ENCODE results near the gene PLA2G4B. TPM values are rescaled to one million over a fixed set of nuclear protein-coding genes. Genes with fewer than 3 reads are reported as not detected.

The PLA2G4B gene
- total and polyA plus RNA-seq, 2 donors (not counting 1 experiment from before 2014, with no cell fraction given), result 22.6 to 33.2 TPM

- H3K27ac Mint-ChIP-seq, result no peak overlapping the region
- no peak overlapping the region for H2AFZ ChIP-seq (ENCODE audit: insufficient read depth, low read depth, low read length, poor library complexity, severe bottlenecking)
- no peaks in the 10 kb centered on the region for H4K20me1 ChIP-seq (ENCODE audit: control insufficient read depth, insufficient read depth, low read length, poor library complexity, severe bottlenecking)
- peaks cover 19% of the 10 kb centered on the region for H3K4me1 Mint-ChIP-seq
- POLR2A ChIA-PET, result no interaction called here
- no peak for ATAC-seq (ENCODE audit: low read depth)
- no peak overlapping the region for H3K4me2 ChIP-seq (replicated peaks; ENCODE audit: low read depth, low read length, poor library complexity, severe bottlenecking)
- no peaks in the 10 kb centered on the region for H3K79me2 ChIP-seq (ENCODE audit: control insufficient read depth, insufficient read depth, low read length)
- intact Hi-C loops (cut with micrococcal nuclease), result no loop called here
- CTCF ChIA-PET, result interaction anchor here (1.0 to 5.1 kb wide), 3 partner anchors 12 to 25 kb away, joined by 4 to 35 read pairs (median 12); partner anchors contain the start of gene MAPKBP1
- H3K4me3 ChIP-seq (ENCODE audit: control extremely low read depth in 1 of 5, extremely low read depth in 1 of 5, insufficient read depth in 1 of 5, low read depth in 2 of 5, low read length in 4 of 5), result no peak overlapping the region
- peaks cover 3 to 9% of the 10 kb centered on the region in 2 donors for H3K4me1 ChIP-seq (ENCODE audit: control insufficient read depth in 2 of 2, insufficient read depth in 2 of 2, low read length in 2 of 2)
- H3K27me3 Mint-ChIP-seq, result no peaks in the 10 kb centered on the region
- TF ChIP-seq CTCF (IDR thresholded peaks at IDR 0.05), result no peak
- no peak for TF ChIP-seq EZH2 (IDR thresholded peaks at IDR 0.05; ENCODE audit: borderline replicate concordance, insufficient read depth, low read depth, low read length, poor library complexity, severe bottlenecking)
- 45% methylated on average over 1 of the region's 8 CpGs for WGBS (ENCODE audit: insufficient coverage)
- peaks cover 0 to 3% (median 0%) of the 10 kb centered on the region in 3 donors for H3K9me3 ChIP-seq (ENCODE audit: control extremely low read depth in 1 of 3, control insufficient read depth in 2 of 3, insufficient read depth in 1 of 3, low read length in 2 of 3)
- H3K27me3 ChIP-seq (replicated peaks in 1 of 4; ENCODE audit: control extremely low read depth in 1 of 4, control insufficient read depth in 3 of 4, insufficient read depth in 4 of 4, low read length in 3 of 4), result no peaks in the 10 kb centered on the region
- no peak overlapping the region for H3K27ac ChIP-seq (ENCODE audit: low read length in 2 of 2)
- no peak for DNase-seq
- H3K36me3 ChIP-seq (replicated peaks in 1 of 2; ENCODE audit: control extremely low read depth in 1 of 2, control insufficient read depth in 1 of 2, extremely low read depth in 1 of 2, insufficient read depth in 2 of 2, low read length in 1 of 2), result peaks cover 2 to 13% of the 10 kb centered on the region in 2 experiments
- H3K9me3 Mint-ChIP-seq (ENCODE audit: insufficient read depth), result no peaks in the 10 kb centered on the region
- H3K9ac ChIP-seq (ENCODE audit: low read length), result no peak overlapping the region
- no peak overlapping the region for H3K4me3 Mint-ChIP-seq
Observed at GRCh38 chr15:41797201-41797944, 41.3 kb upstream of the PLA2G4B start.
